ENCODE results near the gene CNOT4.
A peak's percentile ranks its signal among the peaks of the same experiment; 100 is the strongest.

Gene CNOT4, protein sequence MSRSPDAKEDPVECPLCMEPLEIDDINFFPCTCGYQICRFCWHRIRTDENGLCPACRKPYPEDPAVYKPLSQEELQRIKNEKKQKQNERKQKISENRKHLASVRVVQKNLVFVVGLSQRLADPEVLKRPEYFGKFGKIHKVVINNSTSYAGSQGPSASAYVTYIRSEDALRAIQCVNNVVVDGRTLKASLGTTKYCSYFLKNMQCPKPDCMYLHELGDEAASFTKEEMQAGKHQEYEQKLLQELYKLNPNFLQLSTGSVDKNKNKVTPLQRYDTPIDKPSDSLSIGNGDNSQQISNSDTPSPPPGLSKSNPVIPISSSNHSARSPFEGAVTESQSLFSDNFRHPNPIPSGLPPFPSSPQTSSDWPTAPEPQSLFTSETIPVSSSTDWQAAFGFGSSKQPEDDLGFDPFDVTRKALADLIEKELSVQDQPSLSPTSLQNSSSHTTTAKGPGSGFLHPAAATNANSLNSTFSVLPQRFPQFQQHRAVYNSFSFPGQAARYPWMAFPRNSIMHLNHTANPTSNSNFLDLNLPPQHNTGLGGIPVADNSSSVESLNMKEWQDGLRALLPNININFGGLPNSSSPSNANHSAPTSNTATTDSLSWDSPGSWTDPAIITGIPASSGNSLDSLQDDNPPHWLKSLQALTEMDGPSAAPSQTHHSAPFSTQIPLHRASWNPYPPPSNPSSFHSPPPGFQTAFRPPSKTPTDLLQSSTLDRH

DNA sequence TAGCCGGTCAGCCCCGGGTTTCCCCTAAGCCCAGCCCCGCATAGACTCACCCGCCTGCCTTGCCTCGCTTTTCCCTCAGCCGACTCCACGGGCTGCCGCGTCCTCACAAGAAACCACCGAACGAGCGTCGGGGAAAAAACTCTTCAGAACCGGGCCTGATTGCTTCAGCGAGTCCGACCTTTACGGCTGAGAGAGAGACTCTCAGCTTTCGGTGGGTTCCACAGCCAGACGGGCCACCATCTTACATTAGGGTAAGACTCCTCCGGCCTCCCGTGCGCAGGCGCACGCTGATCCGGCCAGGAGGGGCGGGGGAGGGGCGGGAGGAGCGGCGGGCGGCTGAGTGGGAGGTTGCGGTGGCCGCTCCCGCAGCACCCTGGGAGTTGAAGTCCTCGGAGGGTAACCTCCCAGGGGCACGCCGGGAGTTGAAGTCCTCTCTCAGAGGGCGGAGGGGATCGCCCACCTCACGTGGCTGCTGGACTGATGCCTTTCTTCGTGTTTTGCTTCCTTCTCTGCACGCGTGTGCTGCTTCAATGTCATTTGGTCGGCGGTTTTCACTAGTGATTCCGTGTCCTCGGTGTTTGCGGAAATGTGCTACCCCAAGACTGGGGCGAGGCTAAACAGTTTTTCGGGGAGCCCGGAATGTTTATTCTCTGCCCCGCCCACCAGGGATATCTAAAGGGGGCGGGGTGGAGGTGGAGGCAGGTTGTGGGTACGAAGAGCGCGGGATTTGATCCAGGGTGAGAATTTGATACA, at the start of gene CNOT4:
Gene CNOT4, minus strand, starts transcription at position 264 of the 753 bp plus-strand sequence. CDS start 71,771 bp downstream, outside the sequence.
- TF ChIP-seq, protein P1, sequence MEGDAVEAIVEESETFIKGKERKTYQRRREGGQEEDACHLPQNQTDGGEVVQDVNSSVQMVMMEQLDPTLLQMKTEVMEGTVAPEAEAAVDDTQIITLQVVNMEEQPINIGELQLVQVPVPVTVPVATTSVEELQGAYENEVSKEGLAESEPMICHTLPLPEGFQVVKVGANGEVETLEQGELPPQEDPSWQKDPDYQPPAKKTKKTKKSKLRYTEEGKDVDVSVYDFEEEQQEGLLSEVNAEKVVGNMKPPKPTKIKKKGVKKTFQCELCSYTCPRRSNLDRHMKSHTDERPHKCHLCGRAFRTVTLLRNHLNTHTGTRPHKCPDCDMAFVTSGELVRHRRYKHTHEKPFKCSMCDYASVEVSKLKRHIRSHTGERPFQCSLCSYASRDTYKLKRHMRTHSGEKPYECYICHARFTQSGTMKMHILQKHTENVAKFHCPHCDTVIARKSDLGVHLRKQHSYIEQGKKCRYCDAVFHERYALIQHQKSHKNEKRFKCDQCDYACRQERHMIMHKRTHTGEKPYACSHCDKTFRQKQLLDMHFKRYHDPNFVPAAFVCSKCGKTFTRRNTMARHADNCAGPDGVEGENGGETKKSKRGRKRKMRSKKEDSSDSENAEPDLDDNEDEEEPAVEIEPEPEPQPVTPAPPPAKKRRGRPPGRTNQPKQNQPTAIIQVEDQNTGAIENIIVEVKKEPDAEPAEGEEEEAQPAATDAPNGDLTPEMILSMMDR (IDR thresholded peaks at IDR 0.05; ENCODE audit: low read depth, low read length) = no peak
- DNase-seq (ENCODE audit: extremely low read depth, low read depth) = peak; percentile 91

DNA sequence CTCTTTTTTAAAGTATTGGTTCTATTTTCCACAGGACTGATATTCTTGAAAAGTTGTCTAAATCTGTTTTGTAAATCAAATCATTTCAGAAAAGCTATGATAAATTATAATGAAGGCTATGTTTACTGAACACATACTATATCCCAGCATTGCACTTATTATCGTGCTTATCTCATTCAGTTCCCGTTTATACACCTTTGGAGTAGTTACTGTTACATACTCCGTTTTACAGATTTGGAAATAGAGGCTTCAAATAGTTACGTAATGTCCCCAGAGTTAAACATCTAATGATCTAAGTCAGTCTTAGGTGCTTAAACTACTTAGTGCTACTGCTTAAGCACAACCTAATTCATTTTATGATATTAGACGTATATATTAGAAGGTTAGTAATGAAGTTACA, 49.0 kb upstream of the CNOT4 start:
- TF ChIP-seq, protein P1 (IDR thresholded peaks at IDR 0.05; ENCODE audit: low read depth, low read length) = no peak

DNA sequence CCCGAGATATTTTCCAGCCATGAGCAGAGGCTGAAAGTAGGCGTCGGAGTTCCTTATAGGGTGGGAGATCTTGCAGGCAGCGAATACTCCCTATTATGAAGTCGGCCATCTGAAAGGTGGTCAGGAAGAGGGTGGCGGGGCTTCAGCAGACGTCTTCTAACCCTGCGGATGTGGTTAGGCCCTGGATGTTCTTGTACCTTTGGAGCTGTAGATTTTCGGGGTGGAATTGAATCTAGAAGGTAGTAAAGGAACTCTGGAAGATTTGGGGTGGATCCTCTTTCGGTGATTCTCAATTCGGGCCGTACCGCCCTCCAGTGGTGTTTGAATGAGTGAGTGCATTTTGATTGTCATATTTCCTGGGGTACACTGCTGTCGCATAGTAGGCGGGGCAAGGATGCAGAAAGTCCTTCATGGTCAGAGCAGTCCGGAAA, 48.5 kb upstream of the CNOT4 start:
- no peak for DNase-seq (ENCODE audit: extremely low read depth, low read depth)
- TF ChIP-seq, protein P1 (IDR thresholded peaks at IDR 0.05; ENCODE audit: low read depth, low read length) = peak; percentile 60

More for the DNA sequence above, 49.0 kb upstream of the CNOT4 start:
- DNase-seq (ENCODE audit: extremely low read depth, low read depth) = no peak

DNA sequence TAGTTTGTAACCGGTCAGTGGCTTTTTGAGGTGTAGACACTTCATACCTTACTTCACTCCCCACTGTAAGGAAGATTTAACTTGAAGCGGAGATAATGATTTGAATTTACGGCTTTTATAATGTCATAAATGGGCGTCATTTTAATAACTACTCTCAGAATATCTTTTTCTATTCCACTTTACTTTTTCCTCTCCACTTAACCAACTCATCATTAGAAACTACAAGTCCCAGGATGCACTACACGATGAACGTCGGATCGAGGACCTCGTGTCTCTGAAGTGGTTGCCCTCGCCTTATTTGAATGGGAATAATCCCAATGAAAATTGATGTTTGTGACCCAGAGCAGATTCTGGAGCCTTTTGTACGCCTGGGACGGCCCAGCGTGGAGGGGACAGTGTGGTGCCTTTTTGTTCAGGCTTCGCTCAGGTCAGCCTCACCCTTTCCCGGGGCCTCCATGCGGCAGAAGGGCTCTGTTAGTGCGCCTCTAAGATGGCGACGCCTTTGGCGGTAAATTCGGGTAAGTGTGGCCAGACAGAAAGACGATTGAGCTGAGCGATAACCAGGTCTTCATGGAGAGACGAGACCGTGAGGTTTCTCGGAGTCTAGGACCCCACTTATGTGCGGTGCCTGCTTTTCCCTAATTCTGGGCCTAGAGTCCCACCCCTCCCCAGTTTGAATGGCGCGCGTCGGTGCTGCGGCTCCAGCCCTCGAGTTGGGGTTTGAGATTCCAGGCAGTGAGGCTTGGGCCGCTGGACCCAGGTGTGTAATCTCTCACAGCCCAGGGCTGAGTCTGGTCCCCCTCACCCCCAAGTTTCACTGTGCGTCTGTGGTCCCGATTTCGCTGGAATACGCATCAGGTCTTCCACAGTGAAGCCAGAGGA, 47.8 kb upstream of the CNOT4 start, which contains the start of gene NUP205:
Gene NUP205, plus strand, starts transcription at position 463 of the 882 bp plus-strand sequence. Its CDS starts 28 bp downstream, at position 491.
- TF ChIP-seq, protein P1 (IDR thresholded peaks at IDR 0.05; ENCODE audit: low read depth, low read length) = no peak; the same call in 1 of the 2 replicates
- peak; percentile 45 for DNase-seq (ENCODE audit: extremely low read depth, low read depth)

DNA sequence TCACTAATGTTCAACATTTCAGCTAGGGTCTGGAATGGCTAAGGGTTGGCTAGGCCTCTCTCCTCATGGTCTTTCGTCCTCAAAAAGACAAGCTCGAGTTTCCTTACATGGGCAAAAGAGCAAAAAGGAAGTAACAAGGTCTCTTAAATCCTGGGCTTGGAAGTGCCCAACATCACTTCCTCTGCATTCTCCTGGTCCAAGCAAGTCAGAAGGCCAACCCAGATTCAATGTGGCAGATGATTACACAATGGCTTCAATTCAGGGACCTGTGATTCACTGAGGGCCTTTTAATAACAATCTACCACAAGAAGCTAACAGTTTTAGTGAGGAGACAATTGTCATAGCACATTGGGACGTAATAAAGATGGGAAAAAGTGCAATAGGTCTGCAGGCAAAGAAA, 43.4 kb upstream of the CNOT4 start:
- no peak for DNase-seq (ENCODE audit: extremely low read depth, low read depth)
- TF ChIP-seq, protein P1 (IDR thresholded peaks at IDR 0.05; ENCODE audit: low read depth, low read length) = no peak

DNA sequence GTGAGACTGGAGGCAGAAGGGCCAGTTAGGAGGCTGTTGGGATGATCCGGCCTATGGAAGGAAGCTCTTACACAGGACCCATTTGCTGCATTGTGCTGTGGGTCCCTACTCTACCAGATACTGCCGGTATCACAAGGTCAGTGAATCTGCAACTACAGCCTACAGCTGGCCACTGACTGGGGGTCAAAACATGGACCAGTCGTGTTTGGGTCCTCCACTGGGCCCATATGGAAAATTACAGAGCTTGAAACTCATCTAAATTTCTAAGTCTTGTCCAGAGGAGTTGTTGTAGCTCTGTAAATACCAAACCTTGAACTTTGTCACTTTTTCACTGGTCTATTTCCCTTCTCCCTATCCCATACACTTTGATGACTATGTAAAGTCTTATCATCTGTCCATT, 42.2 kb upstream of the CNOT4 start:
- DNase-seq (ENCODE audit: extremely low read depth, low read depth) = no peak
- TF ChIP-seq, protein P1 (IDR thresholded peaks at IDR 0.05; ENCODE audit: low read depth, low read length) = no peak

Data from AG09319 (cell line).